Stimulated activated CD8-positive, alpha-beta memory T cell treated with anti-CD3 and anti-CD28 coated beads, Interleukin-12 subunit alpha, Interleukin-12 subunit beta, amount 100 ng/mL, for 4 hours (primary cell): ENCODE measurements around the gene DUOXA2.

Source experiments
- DNase-seq: peaks from one replicate; pipeline ENCODE4 v3.0.0-alpha.2; 2020; ENCODE audit warnings: low read depth

Gene DUOXA2

GRCh38 chr15:45162771-45163507 is 48.8 kb downstream of the DUOXA2 start:
- peak; percentile 32 for DNase-seq

- no peak for DNase-seq
Measured at GRCh38 chr15:45163508-45163856, 49.4 kb downstream of the DUOXA2 start.

DNA sequence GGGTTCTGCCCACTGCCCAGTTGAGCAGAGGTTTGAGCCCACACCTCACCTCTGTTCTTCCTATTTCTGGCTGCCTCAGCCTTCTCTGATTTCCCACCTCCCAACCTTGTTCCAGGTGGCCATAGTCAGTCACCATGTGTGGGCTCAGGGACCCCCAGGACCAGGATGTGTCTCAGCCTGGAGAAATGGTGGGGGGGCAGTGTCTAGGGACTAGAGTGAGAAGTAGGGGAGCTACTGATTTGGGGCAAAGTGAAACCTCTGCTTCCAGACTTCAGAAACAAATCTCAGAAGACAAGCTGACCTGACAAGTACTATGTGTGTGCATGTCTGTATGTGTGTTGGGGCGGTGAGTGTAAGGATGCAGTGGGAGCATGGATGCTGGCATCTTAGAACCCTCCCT is 50.8 kb downstream of the DUOXA2 start:
- no peak for DNase-seq

GRCh38 chr15:45165536-45165935 is 51.4 kb downstream of the DUOXA2 start:
- DNase-seq: no peak

DNA sequence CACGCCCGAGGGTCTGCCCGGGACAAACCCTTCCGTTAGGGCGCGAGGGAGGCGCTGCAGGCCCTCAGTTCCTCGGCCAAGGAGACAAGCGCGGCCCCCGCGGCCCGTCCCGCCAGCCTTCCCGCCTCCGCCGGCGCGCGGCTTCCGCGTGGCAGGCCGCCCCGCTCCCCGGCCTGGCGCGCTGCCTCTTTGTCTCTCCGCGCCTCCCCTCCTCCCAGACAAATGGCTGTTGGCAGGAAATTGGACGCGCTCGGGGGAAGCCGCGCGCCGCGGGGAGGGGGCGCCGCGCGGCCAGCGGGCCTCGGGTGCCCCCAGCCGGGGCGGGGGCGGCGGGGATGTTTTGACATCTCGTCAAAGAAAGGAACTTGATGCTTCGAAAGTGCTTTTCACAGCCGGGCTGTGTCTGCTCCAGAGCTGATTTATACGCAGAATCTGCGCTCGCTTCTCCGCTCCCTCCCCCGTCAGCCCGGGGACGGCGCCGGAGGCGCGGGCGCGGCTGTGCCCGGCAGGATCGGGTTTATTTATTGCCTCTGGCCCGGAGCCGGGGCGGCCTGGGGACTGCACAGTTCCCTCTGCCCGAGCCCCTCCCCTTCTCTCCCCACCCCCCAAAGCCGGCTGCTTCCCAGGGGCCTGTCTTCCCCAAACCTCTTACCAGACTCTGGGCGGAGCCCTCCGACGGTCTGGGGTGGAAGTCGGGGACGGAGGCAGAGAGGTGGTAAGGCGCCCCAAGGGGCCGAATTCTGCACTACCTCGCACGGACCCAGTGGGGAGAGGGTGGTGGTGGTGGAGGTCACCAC is 52.9 kb downstream of the DUOXA2 start:
- peak; percentile 65 for DNase-seq

DNA sequence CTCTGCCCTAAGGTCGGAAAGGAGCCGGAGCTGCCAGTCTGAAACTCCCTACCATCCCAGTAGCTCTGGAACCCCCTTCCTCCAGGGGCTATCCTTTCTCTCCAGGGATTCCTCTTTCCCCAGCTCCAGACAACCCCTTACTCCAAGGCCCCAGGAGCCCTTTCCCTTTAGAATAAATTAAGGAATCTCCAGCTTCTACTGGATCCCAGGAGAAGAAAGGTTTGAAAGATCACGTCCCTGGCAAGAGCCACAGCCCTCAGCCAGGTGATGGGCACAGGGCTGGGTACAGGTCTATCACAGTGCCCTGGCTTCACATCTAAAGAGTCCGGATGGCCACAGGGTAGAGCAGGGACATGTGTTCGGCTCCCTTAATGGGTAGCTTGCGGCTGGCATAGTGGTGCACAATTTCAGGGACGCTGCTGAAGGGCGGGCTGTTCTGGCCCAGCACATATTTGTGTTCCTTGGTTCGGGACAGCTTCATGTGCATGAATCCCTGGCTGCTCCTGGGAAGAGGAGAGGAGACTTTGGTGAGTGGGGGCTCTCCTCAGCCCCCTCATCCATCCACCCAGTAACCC is 53.6 kb downstream of the DUOXA2 start:
- DNase-seq: no peak
